Measurements from ENCODE around the gene TPRA1. TPM values are rescaled to one million over a fixed set of nuclear protein-coding genes. Genes with fewer than 3 reads are reported as not detected.
A peak's percentile ranks its signal among the peaks of the same experiment; 100 is the strongest.

Gene TPRA1
- total and polyA plus RNA-seq, 9 of the 15 experiments (the other 6 are each of a cell fraction or from before 2014, with no cell fraction given) = 0.66 to 21.5 (median 11.1) TPM

DNA sequence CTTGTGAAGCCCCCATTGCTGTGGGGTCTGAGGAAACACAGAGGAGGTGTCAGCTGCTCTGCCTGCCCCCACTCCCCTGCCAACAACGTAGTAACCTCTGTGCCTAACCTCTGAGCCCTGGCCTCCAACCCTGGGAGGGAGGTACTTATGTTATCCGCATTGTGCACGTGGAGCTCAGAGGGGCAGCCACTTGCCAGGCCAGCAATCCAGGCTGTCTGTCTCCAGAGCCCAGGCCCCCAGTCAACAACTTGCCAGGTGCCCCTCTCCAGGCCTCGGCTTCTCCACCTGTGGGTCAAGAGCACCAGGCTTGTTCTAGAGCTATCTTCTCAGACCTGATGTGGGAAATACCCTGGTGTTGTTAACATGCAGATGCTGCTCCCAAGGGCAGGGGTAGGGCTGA lies 2.7 kb downstream of the TPRA1 start (continued):
- no peak for TF ChIP-seq EWSR1 (IDR thresholded peaks at IDR 0.05; ENCODE audit: borderline replicate concordance, low read depth, partially characterized antibody)
- TF ChIP-seq ZNF174 (CRISPR knock-in tag; IDR thresholded peaks at IDR 0.05) = no peak
- TF ChIP-seq SMAD3 (CRISPR knock-in tag; conservative IDR thresholded peaks at IDR 0.05) = no peak
- TF ChIP-seq STAG1 (CRISPR knock-in tag; IDR thresholded peaks at IDR 0.05; ENCODE audit: borderline replicate concordance) = no peak
- no peak for TF ChIP-seq ZKSCAN8 (CRISPR knock-in tag; IDR thresholded peaks at IDR 0.05)
- no peak for TF ChIP-seq AFF4 (CRISPR knock-in tag; IDR thresholded peaks at IDR 0.05)

GRCh38 chr3:127585813-127586413 lies 4.6 kb downstream of the TPRA1 start:
- Histone ChIP-seq H2AFZ (ENCODE audit: low read depth, low read length) (no peak overlapping the region), H3K27ac (ENCODE audit: extremely low read depth, low read depth, low read length) (no peak overlapping the region), H3K9ac (ENCODE audit: insufficient read depth in 1 of 2, low read depth in 2 of 2, low read length in 2 of 2) (no peak overlapping the region; a peak in 1 of 4 replicates), H3K9me3 (replicated peaks; ENCODE audit: control insufficient read depth, insufficient read depth, low read depth, low read length) (no peaks in the 10 kb centered on the region), H3K4me1 (replicated peaks in 1 of 2; ENCODE audit: control insufficient read depth in 2 of 2, insufficient read depth in 2 of 2, low read length in 2 of 2) (peaks cover 32 to 52% of the 10 kb centered on the region in 2 experiments; a peak in 4 of 5 replicates), H3K4me2 (ENCODE audit: insufficient read depth, low read length) (no peak overlapping the region; the same call in 1 of the 2 replicates), H3K27me3 (ENCODE audit: control insufficient read depth in 2 of 2, insufficient read depth in 2 of 2, low read length in 2 of 2) (no peaks in the 10 kb centered on the region), H3K36me3 (ENCODE audit: control insufficient read depth, insufficient read depth, low read length) (no peaks in the 10 kb centered on the region), H4K20me1 (replicated peaks; ENCODE audit: control insufficient read depth, insufficient read depth, low read length) (peaks cover 12% of the 10 kb centered on the region), H3K4me3 (no peak overlapping the region), H3K79me2 (ENCODE audit: control insufficient read depth, insufficient read depth, low read length) (peaks cover 59% of the 10 kb centered on the region), H3K9me1 (ENCODE audit: control insufficient read depth, insufficient read depth, low read length) (peaks cover 4% of the 10 kb centered on the region)
- CTCF ChIA-PET (ENCODE audit: low intra/inter-chr PET ratio) = no interaction called here
- ATAC-seq (no peak), DNase-seq (ENCODE audit: extremely low read depth in 1 of 4, low spot score in 3 of 4) (no peak), FAIRE-seq (no peak)
- intact Hi-C loops (cut with micrococcal nuclease) (no loop called here), in situ Hi-C loops (cut with MboI) (no loop called here)
- 41% methylated on average over 6 of the region's 6 CpGs for WGBS (ENCODE audit: insufficient coverage, low coverage, missing lambda C conversion rate)
- TF ChIP-seq ZNF740 (CRISPR knock-in tag; IDR thresholded peaks at IDR 0.05) (no peak), ZNF740 (tag; IDR thresholded peaks at IDR 0.05) (no peak), TCF3 (CRISPR knock-in tag; IDR thresholded peaks at IDR 0.05) (peak; percentile 31; the same call in 1 of the 2 replicates), ARID1B (IDR thresholded peaks at IDR 0.05) (0 out of 2 replicates have a peak, but pooled peaks have one; percentile 17), FOXP1 (CRISPR knock-in tag; IDR thresholded peaks at IDR 0.05) (no peak), CBFA2T3 (IDR thresholded peaks at IDR 0.05) (peak; percentile 47), FOXO4 (CRISPR knock-in tag; IDR thresholded peaks at IDR 0.05) (no peak)
- TF ChIP-seq, protein P1, sequence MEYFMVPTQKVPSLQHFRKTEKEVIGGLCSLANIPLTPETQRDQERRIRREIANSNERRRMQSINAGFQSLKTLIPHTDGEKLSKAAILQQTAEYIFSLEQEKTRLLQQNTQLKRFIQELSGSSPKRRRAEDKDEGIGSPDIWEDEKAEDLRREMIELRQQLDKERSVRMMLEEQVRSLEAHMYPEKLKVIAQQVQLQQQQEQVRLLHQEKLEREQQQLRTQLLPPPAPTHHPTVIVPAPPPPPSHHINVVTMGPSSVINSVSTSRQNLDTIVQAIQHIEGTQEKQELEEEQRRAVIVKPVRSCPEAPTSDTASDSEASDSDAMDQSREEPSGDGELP (CRISPR knock-in tag; IDR thresholded peaks at IDR 0.05; ENCODE audit: borderline replicate concordance) = peak; percentile 49; the same call in 1 of the 2 replicates
- POLR2A ChIA-PET = interaction anchor here (0.5 to 2.5 kb wide), 6 partner anchors 10 to 41 kb away, joined by 3 to 9 read pairs (median 3); partner anchors contain the start of gene MCM2
- BruUV-seq (replicated peaks) = no TSS peak
